LNCAP (cell line): ENCODE data around the gene KRTAP20-4.

Source experiments
- TF ChIP-seq, protein P1 (sequence below): fragments of 450-650 bp; IDR thresholded peaks from 2 replicates; pipeline ENCODE4 v1.5.1; 2017; ENCODE audit warnings: mild to moderate bottlenecking

Gene KRTAP20-4

DNA sequence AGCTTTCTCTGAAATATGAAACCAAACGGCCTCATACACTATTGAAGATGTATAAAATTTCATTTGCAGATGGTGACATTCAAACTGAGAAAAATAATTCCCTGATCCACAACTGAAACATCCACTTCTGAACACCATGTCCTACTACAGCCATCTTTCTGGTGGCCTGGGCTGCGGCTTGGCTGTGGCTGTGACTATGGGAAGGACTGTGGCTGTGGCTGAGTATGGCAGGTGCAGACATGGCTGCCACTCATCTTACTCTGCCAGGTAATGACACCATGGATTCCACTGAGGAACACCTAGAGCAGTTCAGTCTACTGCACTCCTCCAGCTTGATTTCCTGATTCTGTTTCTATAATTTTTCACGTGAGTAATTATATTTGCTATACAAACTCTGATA lies at the start of gene KRTAP20-4:
Gene KRTAP20-4 (plus strand): TSS at position 106 of the 400 bp plus-strand sequence.
- TF ChIP-seq, protein P1, sequence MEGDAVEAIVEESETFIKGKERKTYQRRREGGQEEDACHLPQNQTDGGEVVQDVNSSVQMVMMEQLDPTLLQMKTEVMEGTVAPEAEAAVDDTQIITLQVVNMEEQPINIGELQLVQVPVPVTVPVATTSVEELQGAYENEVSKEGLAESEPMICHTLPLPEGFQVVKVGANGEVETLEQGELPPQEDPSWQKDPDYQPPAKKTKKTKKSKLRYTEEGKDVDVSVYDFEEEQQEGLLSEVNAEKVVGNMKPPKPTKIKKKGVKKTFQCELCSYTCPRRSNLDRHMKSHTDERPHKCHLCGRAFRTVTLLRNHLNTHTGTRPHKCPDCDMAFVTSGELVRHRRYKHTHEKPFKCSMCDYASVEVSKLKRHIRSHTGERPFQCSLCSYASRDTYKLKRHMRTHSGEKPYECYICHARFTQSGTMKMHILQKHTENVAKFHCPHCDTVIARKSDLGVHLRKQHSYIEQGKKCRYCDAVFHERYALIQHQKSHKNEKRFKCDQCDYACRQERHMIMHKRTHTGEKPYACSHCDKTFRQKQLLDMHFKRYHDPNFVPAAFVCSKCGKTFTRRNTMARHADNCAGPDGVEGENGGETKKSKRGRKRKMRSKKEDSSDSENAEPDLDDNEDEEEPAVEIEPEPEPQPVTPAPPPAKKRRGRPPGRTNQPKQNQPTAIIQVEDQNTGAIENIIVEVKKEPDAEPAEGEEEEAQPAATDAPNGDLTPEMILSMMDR, result no peak

GRCh38 chr21:30577766-30578165 lies 42.7 kb upstream of the KRTAP20-4 start:
- TF ChIP-seq, protein P1, result no peak

DNA sequence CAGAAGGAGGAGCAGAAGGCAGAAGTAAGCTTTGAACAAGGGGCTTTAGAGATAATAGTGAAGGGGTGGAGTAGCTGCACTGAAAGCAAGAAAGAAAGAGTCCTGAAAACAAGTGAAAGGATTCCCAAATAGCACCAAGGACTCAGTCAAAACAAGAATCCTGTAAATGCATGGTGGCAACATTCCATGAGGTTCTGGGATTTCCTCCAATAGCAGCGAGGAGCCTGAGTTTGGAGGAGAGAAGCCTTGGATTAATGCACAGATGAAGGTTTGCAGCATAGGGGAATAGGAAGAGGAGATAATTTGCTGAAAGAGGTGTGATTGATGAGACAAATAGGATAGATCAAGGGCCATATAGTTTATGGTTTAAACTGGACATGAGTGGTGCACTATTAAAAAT lies 41.1 kb upstream of the KRTAP20-4 start:
- TF ChIP-seq, protein P1, result no peak

DNA sequence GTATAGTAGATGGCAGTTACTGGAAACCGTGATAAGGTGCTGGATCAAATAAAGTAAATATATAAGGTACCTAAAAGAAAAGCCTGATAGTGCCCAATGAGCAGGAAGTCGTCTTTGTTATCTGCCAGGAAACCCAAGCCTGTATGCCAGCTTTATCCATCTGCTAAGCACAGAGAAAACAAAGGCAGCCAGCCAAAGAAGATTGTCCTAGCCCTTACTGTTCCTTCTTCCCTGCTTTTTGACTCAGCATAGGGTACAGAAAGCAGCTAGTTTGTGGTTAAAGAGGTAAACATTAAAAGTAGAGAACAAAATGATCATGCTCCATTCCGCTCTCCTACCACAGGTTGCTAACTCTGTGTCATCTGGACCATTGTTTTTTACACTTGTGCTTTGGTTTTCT lies 40.3 kb upstream of the KRTAP20-4 start:
- TF ChIP-seq, protein P1, result no peak

DNA sequence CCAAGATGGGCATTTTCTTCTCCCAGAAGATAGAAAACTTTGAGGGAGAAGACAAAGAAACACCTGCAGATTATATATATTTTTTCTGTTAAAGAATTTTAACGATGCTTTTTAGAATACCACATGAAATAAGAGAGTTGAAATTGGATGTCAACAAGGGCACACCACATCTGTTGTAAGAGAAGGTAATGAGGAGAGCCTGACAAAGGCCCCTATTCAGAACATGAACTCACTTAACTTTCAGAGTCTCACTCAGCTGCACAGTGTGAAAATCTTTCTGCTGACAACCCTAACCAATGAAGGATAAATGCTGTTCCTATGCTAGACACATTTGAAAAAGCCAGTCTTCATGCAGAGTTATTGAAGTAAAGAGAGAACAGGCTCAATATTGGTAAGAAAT lies 37.6 kb upstream of the KRTAP20-4 start:
- TF ChIP-seq, protein P1, result no peak

DNA sequence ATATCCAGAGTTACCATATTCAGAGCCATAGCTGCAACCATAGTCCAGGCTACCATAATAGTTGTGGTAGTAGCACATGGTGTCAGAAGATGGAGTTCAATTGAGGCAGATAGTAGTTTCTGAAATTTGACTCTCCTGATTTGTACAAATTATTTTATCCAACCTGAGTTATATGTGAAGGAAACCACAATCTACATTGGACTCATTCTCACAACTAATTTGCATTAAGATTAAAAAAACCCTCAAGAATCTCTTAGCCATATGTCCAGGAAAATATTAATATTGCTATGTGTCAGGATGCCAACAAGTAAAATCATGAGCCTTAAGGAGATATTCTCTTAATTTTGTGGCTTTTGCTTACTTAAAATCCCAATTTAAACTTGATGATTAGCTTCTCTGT lies 30.1 kb upstream of the KRTAP20-4 start, which contains the start of gene KRTAP22-2:
Gene KRTAP22-2 (minus strand): TSS at position 101 of the 400 bp plus-strand sequence.
- TF ChIP-seq, protein P1, result no peak

DNA sequence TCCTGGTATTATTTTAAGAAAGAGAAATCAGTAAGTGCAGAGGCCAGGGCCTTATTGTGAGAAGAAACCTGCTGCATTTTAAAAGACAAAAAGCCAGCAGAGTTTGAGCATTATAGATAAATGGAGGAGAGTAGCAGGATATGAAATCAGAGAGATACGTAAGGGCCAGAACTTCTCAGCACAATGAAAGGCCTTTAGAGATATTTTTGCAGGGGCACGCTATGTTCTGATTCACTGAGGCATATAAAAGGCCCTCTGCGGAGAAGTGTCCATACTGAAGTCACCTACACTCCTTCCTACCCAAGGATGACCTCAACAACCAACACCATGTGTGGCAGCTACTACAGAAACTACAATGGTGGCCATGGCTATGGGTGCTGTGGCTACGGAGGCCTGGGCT lies 28.3 kb upstream of the KRTAP20-4 start, which contains the start of gene KRTAP6-3:
Gene KRTAP6-3 (plus strand): TSS at position 301 of the 400 bp plus-strand sequence. CDS start 6 bp downstream, at position 307.
- TF ChIP-seq, protein P1, result no peak

GRCh38 chr21:30598802-30599201 lies 21.6 kb upstream of the KRTAP20-4 start, which contains the start of gene KRTAP6-2:
Gene KRTAP6-2 (minus strand): TSS chr21:30598902. CDS start chr21:30598874, 28 bp downstream.
- TF ChIP-seq, protein P1, result no peak
